Small intestine (tissue), 7 donors: ENCODE data around the gene CDHR1. TPM values are rescaled to one million over a fixed set of nuclear protein-coding genes. Genes with fewer than 3 reads are reported as not detected.
"Not testable (repeated sequence)": the region's sequence is repeated elsewhere in the genome, so short reads cannot be mapped to it uniquely, and the experiment has no call there.

Source experiments
- DNase-seq, 2 donors: peaks; one replicate each; pipeline versions ENCODE4 v3.0.0 to v3.0.0-alpha.2; 2013
- FAIRE-seq: peaks from 2 replicates; lab custom pipeline; 2012; peaks lifted over from hg19 to GRCh38; lab: Jason Lieb, UNC
- H3K27ac ChIP-seq, 3 donors: one replicate each; pipeline ENCODE4 v1.5.1; 2013; ENCODE audit warnings: low read length in 2 of 3, mild to moderate bottlenecking in 2 of 3, control low read depth in 1 of 3, inconsistent platforms in 1 of 3, low read depth in 1 of 3, moderate library complexity in 1 of 3
- H3K27me3 ChIP-seq, 3 donors: one replicate each; pipeline ENCODE4 v1.6.1; 2013; ENCODE audit warnings: low read length in 3 of 3, inconsistent platforms in 1 of 3; ENCODE audit not compliant: control insufficient read depth in 3 of 3, insufficient read depth in 3 of 3
- H3K36me3 ChIP-seq, 3 donors: one replicate each; pipeline ENCODE4 v1.6.1; 2013; ENCODE audit warnings: low read length in 3 of 3, inconsistent platforms in 1 of 3, low read depth in 1 of 3, mild to moderate bottlenecking in 1 of 3, moderate library complexity in 1 of 3; ENCODE audit not compliant: control insufficient read depth in 3 of 3, insufficient read depth in 2 of 3
- H3K4me1 ChIP-seq, 3 donors: one replicate each; pipeline ENCODE4 v1.6.1; 2013; ENCODE audit warnings: low read length in 2 of 3, inconsistent platforms in 1 of 3, low read depth in 1 of 3, mild to moderate bottlenecking in 1 of 3, moderate library complexity in 1 of 3; ENCODE audit not compliant: control insufficient read depth in 3 of 3, insufficient read depth in 2 of 3
- H3K4me3 ChIP-seq, 3 donors: one replicate each; pipeline ENCODE4 v1.5.1; 2013; ENCODE audit warnings: low read length in 3 of 3, control low read depth in 1 of 3, inconsistent platforms in 1 of 3, low read depth in 1 of 3, mild to moderate bottlenecking in 1 of 3, moderate library complexity in 1 of 3
- H3K9me3 ChIP-seq, 2 donors: one replicate each; pipeline ENCODE4 v1.6.1; 2013; ENCODE audit warnings: low read depth in 1 of 2, low read length in 1 of 2; ENCODE audit not compliant: control insufficient read depth in 2 of 2, insufficient read depth in 1 of 2
- WGBS, 3 donors: extraction: QIAGEN DNeasy Blood & Tissue Kit; methylation state at CpG; one replicate each; pipeline ENCODE4 v1.1.7; 2013; 5-methylcytosine and 5-hydroxymethylcytosine counted together
- polyA plus RNA-seq, 4 donors: library from polyadenylated mRNA; stranded (reverse) in 3 of 4; unstranded in 1 of 4; fragments of 200-250 nt in 3 of 4; fragments of 120-200 nt in 1 of 4; gene quantifications; one replicate each; pipeline versions ENCODE4 v1.2.1 to v1.2.3, GENCODE V29; 2013
- donor health status: healthy with polysubstance abuse.
- donor health status: control.
- donor health status: control.
- donor health status: Bipolar disorder and iron deficiency.
- donor health status: healthy.

The CDHR1 gene
- polyA plus RNA-seq, 4 donors: 0.06 to 18.2 TPM; not detected in 2

DNA sequence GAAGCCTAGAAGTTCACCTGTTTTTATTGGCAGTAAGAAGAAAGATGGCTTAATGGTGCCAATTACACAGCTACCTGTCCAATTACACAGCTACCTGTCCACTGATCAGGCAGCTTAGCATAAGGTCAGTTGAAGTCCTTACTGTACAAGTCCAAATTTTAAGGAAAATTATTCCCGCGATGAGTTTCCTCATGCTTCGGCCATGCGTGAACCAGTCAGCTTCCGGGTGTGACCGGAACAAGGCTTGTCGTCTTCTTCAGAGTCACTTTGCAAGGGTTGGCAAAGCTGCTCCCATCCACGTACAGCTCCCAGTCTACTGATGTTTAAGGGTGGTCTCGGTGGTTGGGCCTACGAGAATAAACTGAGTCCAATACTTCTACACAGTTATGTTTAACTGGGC is 26.0 kb upstream of the CDHR1 start:
- H3K4me3 ChIP-seq, H3K27me3 ChIP-seq, H3K36me3 ChIP-seq, H3K9me3 ChIP-seq, DNase-seq, FAIRE-seq, H3K27ac ChIP-seq, H3K4me1 ChIP-seq: not testable (repeated sequence)
- WGBS, 3 donors: 93 to 96% (median 95%) methylated on average over 10 of the region's 10 CpGs

DNA sequence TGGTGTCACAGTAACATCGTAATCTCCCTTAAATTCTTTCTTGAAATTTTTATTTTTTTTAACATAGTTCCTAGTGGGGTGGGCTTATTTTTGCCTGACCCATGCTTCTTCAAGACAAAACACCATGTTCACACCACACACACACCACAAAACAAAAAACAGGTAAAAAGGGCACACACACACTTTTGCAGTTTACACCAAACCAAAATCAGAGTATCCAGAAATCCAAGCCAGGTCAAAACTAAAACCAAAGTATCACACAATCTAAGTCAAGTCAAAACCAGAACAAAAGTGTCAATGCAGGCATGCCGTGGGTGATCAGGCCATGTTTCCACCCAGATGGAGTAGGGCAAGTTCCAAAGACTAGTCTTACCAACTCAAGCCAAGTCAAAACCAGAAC is 23.1 kb upstream of the CDHR1 start:
- H3K27ac ChIP-seq, H3K9me3 ChIP-seq, H3K4me1 ChIP-seq, DNase-seq, H3K27me3 ChIP-seq, H3K36me3 ChIP-seq, H3K4me3 ChIP-seq, FAIRE-seq: not testable (repeated sequence)
- WGBS, 3 donors: 79 to 88% (median 81%) methylated on average over 2 of the region's 2 CpGs

DNA sequence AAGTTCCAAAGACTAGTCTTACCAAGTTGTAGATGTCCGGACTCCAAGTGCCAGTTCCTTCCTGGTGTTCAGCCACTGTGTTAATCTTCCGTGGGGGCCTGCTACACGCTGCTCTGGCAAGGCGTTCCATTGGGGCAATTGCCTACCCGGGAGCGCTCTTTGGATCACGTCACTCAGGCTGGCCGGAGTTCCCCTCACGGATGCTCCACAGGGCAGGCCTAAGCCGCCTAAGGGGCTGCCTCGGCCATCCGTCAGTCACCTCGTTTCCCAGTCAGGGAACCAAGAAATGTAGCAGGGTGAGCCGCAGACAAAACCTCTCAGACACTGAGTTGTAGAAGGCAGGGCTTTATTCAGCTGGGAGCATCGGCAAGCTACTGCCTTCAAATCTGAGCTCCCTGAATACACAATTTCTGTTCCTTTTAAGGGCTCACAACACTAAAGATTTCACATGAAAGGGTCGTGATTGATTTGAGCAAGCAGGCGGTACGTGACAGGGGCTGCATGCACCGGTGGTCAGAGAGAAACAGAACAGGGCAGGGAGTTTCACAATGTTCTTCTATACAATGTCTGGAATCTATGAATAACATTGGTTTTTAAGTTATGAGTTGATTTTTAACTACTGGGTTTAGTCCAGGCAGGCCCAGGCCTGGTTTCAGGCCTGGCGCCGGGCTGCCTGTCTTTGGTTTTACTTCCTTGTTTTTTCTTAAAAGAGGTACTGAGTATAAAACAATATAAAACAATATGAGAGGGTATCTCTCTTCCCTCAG is 22.5 kb upstream of the CDHR1 start:
- H3K27me3 ChIP-seq, H3K4me3 ChIP-seq, FAIRE-seq, H3K36me3 ChIP-seq, H3K4me1 ChIP-seq, DNase-seq, H3K9me3 ChIP-seq: not testable (repeated sequence)
- peak overlapping the region in 1 of 3 donors; percentile 11 for H3K27ac ChIP-seq
- WGBS, 3 donors: 86 to 88% (median 86%) methylated on average over 18 to 21 of the region's 21 CpGs

DNA sequence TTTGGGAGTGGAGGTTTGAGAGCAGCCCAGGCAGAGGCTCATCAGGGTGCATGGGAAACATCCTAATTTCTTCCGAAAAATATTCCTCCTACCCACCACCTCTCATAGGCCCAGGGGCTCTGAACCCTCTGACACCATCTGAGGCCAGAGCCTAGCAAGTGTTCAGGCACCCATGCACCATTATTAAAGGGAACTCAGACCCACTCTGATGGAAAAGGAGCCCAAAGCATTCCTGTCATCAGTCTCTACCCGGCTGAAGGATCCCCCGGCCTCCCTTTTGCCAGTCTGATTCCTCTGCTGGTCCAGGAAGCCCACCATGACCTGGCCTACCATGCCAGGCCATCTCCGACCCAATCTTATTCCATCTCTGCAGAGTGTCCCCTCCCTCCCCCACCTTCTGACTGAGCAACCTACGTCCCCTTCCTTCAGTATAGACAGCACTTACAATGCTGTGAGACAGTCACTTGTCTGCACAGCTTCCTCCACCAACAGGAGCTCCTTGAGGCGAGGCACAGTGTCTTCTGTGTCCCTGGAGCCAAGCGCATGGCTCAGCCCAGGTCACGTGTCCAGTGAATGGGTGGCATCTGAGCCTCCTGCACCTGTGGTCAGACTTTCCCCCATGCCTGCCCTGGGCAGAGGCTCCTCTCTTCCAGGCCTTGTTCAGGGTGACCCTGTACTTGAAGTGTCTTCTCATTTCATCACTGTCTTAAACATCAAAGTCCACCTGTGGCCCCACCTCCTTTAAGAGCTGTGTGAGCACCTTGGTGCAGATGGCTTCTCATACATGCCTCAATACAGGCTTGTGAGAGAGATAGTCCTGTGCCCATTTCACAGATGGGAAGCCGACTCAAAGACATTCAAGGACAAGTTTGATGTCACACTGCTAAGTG is 21.6 kb upstream of the CDHR1 start:
- no peak for DNase-seq
- no peaks in the 10 kb centered on the region for H3K9me3 ChIP-seq
- WGBS, 3 donors: 87 to 97% (median 89%) methylated on average over 9 of the region's 9 CpGs
- H3K4me1 ChIP-seq: no peaks in the 10 kb centered on the region
- no peak overlapping the region for H3K4me3 ChIP-seq
- no peak for FAIRE-seq
- no peaks in the 10 kb centered on the region for H3K36me3 ChIP-seq
- peak overlapping the region in 1 of 3 donors; percentile 11 for H3K27ac ChIP-seq
- no peaks in the 10 kb centered on the region for H3K27me3 ChIP-seq

DNA sequence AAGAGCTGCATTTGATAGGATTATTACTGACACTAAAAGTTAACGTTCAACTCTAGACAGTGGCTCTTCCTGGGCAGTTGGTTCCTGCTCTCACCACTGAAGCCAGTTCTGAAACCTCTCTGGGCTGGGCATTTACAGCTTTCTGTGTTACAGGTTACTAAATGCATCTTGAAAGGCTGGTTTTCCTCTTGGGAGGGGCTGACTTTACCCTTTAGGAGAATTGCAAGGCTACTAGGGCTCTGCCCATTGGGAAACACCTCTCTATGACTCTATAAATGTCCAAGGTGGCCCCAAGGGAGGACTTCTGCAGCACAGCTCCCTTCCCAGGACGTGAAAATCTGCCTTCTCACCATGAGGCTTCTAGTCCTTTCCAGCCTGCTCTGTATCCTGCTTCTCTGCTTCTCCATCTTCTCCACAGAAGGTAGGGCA is 20.8 kb upstream of the CDHR1 start, which contains the start of gene GPR15LG:
GPR15LG (plus strand) TSS at position 301 of the 429 bp plus-strand sequence; CDS start at position 352, 51 bp downstream.
- H3K27me3 ChIP-seq: no peaks in the 10 kb centered on the region
- H3K4me3 ChIP-seq: peak within 1 kb of the TSS in 2 of 3 donors; percentile 15 to 32
- H3K36me3 ChIP-seq: no peaks in the 10 kb centered on the region
- no peaks in the 10 kb centered on the region for H3K4me1 ChIP-seq
- H3K9me3 ChIP-seq: no peaks in the 10 kb centered on the region
- 44 to 63% (median 47%) methylated on average over 2 of the region's 2 CpGs for WGBS, 3 donors
- FAIRE-seq (no peak), DNase-seq (no peak)
- H3K27ac ChIP-seq: peak within 1 kb of the TSS in 1 of 3 donors; percentile 17

DNA sequence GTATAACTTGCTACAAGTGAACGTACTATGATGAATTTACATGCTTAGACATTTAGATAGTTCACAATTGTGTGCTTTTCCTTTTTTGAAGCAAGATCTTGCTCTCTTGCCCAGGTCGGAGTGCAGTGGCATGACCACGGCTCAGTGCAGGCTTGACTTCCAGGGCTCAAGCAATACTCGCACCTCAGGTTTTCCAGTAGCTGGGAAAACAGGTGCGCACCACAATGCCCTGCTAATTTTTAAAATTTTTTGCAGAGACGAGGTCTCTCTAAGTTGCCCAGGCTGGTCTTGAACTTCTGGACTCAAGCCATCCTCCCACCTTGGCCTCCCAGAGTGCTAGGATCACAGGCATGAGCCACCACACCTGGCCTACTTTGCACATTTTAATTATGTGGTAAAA is 18.9 kb upstream of the CDHR1 start:
- H3K9me3 ChIP-seq: no peaks in the 10 kb centered on the region
- H3K27ac ChIP-seq: no peak overlapping the region
- no peaks in the 10 kb centered on the region for H3K4me1 ChIP-seq
- DNase-seq (no peak), FAIRE-seq (no peak)
- no peak overlapping the region for H3K4me3 ChIP-seq
- H3K36me3 ChIP-seq: no peaks in the 10 kb centered on the region
- H3K27me3 ChIP-seq: no peaks in the 10 kb centered on the region
- WGBS, 3 donors: 89 to 92% (median 90%) methylated on average over 6 of the region's 6 CpGs

DNA sequence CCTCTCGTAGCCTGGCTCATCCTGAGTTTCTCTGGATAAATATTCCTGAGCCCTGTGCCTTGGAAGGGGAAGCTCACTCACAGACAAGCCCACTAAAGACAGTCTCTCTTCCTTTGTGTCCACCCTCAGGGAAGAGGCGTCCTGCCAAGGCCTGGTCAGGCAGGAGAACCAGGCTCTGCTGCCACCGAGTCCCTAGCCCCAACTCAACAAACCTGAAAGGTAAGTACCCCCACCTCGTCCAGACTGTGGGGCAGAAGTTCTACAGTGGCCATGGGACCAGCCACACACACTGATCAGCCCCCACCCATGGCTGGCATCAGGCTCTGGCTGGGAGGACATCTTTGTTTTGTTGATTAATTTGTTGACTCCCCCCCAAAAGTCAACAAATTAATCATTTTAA is 18.0 kb upstream of the CDHR1 start:
- FAIRE-seq (no peak), DNase-seq (no peak)
- H3K27ac ChIP-seq: no peak overlapping the region
- H3K4me1 ChIP-seq: no peaks in the 10 kb centered on the region
- no peaks in the 10 kb centered on the region for H3K9me3 ChIP-seq
- no peak overlapping the region for H3K4me3 ChIP-seq
- 66 to 82% (median 80%) methylated on average over 4 of the region's 4 CpGs for WGBS, 3 donors
- H3K27me3 ChIP-seq: no peaks in the 10 kb centered on the region
- H3K36me3 ChIP-seq: no peaks in the 10 kb centered on the region

DNA sequence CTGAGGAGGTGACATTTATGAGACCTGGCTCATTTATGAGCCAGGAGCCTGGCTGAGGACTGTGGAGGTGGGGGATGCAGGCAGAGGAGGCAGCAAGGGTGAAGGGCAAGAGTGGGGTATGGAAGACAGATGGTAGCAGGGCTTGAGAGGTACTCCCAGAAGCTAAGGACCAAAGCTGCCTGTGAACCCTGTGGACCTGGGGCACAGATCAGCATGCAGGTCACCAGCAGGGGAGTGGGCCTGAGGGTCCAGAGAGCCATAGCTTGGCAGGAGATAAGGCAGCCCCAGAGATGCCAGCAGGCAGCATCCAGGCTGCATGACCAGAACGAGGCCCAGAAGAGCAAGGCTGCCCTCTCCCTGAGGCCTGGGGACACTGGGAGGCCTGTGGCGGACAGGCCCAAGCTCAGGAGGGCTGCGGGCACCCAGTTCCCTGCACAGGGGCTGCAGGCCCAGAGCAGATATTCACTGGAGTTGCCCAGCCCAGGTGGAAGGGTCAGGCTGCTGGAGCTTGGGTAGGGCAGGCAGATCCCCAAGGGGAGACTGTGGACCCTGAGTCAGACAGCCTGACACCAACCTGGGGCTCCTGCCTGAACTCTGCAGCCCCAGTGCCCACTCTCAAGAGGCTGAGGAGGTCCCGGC is 17.4 kb upstream of the CDHR1 start:
- 86 to 98% (median 90%) methylated on average over 3 to 4 of the region's 4 CpGs for WGBS, 3 donors
- no peak overlapping the region for H3K4me3 ChIP-seq
- no peaks in the 10 kb centered on the region for H3K27me3 ChIP-seq
- FAIRE-seq (no peak), DNase-seq (no peak)
- H3K4me1 ChIP-seq: no peaks in the 10 kb centered on the region
- H3K27ac ChIP-seq: no peak overlapping the region
- H3K9me3 ChIP-seq: no peaks in the 10 kb centered on the region
- H3K36me3 ChIP-seq: no peaks in the 10 kb centered on the region
